ENCODE measurements around the gene ADAMTSL5.

Gene ADAMTSL5

GRCh38 chr19:1495799-1496713, 16.8 kb downstream of the ADAMTSL5 start:
- TF ChIP-seq, protein P1, sequence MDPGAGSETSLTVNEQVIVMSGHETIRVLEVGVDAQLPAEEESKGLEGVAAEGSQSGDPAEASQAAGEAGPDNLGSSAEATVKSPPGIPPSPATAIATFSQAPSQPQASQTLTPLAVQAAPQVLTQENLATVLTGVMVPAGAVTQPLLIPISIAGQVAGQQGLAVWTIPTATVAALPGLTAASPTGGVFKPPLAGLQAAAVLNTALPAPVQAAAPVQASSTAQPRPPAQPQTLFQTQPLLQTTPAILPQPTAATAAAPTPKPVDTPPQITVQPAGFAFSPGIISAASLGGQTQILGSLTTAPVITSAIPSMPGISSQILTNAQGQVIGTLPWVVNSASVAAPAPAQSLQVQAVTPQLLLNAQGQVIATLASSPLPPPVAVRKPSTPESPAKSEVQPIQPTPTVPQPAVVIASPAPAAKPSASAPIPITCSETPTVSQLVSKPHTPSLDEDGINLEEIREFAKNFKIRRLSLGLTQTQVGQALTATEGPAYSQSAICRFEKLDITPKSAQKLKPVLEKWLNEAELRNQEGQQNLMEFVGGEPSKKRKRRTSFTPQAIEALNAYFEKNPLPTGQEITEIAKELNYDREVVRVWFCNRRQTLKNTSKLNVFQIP (CRISPR knock-in tag; IDR thresholded peaks at IDR 0.05; ENCODE audit: borderline replicate concordance, low read depth), result no peak
- TF ChIP-seq TCF4 (CRISPR knock-in tag; IDR thresholded peaks at IDR 0.05; ENCODE audit: borderline replicate concordance), result no peak
- ATAC-seq, result no peak

GRCh38 chr19:1495051-1495798, 17.6 kb downstream of the ADAMTSL5 start:
- ATAC-seq, result no peak
- TF ChIP-seq BACH2 (CRISPR knock-in tag; IDR thresholded peaks at IDR 0.05; ENCODE audit: borderline replicate concordance) (no peak), CSRNP3 (CRISPR knock-in tag; IDR thresholded peaks at IDR 0.05) (no peak), CSDC2 (CRISPR knock-in tag; IDR thresholded peaks at IDR 0.05) (no peak), TCF4 (CRISPR knock-in tag; IDR thresholded peaks at IDR 0.05; ENCODE audit: borderline replicate concordance) (no peak), ZNF8 (CRISPR knock-in tag; IDR thresholded peaks at IDR 0.05) (no peak)
- TF ChIP-seq, protein P2, sequence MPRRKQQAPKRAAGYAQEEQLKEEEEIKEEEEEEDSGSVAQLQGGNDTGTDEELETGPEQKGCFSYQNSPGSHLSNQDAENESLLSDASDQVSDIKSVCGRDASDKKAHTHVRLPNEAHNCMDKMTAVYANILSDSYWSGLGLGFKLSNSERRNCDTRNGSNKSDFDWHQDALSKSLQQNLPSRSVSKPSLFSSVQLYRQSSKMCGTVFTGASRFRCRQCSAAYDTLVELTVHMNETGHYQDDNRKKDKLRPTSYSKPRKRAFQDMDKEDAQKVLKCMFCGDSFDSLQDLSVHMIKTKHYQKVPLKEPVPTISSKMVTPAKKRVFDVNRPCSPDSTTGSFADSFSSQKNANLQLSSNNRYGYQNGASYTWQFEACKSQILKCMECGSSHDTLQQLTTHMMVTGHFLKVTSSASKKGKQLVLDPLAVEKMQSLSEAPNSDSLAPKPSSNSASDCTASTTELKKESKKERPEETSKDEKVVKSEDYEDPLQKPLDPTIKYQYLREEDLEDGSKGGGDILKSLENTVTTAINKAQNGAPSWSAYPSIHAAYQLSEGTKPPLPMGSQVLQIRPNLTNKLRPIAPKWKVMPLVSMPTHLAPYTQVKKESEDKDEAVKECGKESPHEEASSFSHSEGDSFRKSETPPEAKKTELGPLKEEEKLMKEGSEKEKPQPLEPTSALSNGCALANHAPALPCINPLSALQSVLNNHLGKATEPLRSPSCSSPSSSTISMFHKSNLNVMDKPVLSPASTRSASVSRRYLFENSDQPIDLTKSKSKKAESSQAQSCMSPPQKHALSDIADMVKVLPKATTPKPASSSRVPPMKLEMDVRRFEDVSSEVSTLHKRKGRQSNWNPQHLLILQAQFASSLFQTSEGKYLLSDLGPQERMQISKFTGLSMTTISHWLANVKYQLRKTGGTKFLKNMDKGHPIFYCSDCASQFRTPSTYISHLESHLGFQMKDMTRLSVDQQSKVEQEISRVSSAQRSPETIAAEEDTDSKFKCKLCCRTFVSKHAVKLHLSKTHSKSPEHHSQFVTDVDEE (CRISPR knock-in tag; IDR thresholded peaks at IDR 0.05), result no peak

GRCh38 chr19:1494115-1494815, 18.6 kb downstream of the ADAMTSL5 start:
- ATAC-seq, result no peak
- no peak for TF ChIP-seq BACH2 (CRISPR knock-in tag; IDR thresholded peaks at IDR 0.05; ENCODE audit: borderline replicate concordance)
- no peak for TF ChIP-seq ZFP30 (CRISPR knock-in tag; IDR thresholded peaks at IDR 0.05)
- TF ChIP-seq TCF4 (CRISPR knock-in tag; IDR thresholded peaks at IDR 0.05; ENCODE audit: borderline replicate concordance), result no peak
- no peak for TF ChIP-seq TOX (CRISPR knock-in tag; IDR thresholded peaks at IDR 0.05; ENCODE audit: borderline replicate concordance)
- no peak for TF ChIP-seq ARNTL (CRISPR knock-in tag; IDR thresholded peaks at IDR 0.05; ENCODE audit: borderline replicate concordance, low read depth)
- no peak for TF ChIP-seq GLIS3 (CRISPR knock-in tag; IDR thresholded peaks at IDR 0.05)
- TF ChIP-seq CSDC2 (CRISPR knock-in tag; IDR thresholded peaks at IDR 0.05), result no peak
- TF ChIP-seq CREB5 (CRISPR knock-in tag; IDR thresholded peaks at IDR 0.05; ENCODE audit: low read depth), result no peak
- TF ChIP-seq, protein P2 (CRISPR knock-in tag; IDR thresholded peaks at IDR 0.05), result no peak
- TF ChIP-seq OSR1 (CRISPR knock-in tag; IDR thresholded peaks at IDR 0.05), result no peak
- no peak for TF ChIP-seq RARB (CRISPR knock-in tag; IDR thresholded peaks at IDR 0.05)
- TF ChIP-seq ZNF565 (CRISPR knock-in tag; conservative IDR thresholded peaks at IDR 0.05; ENCODE audit: low read depth), result no peak
- TF ChIP-seq, protein P3, sequence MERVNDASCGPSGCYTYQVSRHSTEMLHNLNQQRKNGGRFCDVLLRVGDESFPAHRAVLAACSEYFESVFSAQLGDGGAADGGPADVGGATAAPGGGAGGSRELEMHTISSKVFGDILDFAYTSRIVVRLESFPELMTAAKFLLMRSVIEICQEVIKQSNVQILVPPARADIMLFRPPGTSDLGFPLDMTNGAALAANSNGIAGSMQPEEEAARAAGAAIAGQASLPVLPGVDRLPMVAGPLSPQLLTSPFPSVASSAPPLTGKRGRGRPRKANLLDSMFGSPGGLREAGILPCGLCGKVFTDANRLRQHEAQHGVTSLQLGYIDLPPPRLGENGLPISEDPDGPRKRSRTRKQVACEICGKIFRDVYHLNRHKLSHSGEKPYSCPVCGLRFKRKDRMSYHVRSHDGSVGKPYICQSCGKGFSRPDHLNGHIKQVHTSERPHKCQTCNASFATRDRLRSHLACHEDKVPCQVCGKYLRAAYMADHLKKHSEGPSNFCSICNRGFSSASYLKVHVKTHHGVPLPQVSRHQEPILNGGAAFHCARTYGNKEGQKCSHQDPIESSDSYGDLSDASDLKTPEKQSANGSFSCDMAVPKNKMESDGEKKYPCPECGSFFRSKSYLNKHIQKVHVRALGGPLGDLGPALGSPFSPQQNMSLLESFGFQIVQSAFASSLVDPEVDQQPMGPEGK (CRISPR knock-in tag; IDR thresholded peaks at IDR 0.05; ENCODE audit: borderline replicate concordance), result no peak
- TF ChIP-seq PPARA (CRISPR knock-in tag; IDR thresholded peaks at IDR 0.05; ENCODE audit: borderline replicate concordance), result no peak
- no peak for TF ChIP-seq SNAI2 (CRISPR knock-in tag; IDR thresholded peaks at IDR 0.05)
- TF ChIP-seq ZFP3 (CRISPR knock-in tag; IDR thresholded peaks at IDR 0.05), result no peak
- no peak for TF ChIP-seq ZNF8 (CRISPR knock-in tag; IDR thresholded peaks at IDR 0.05)
